Small intestine (tissue), 7 donors: Measurements from ENCODE around the gene SORL1. TPM values are rescaled to one million over a fixed set of nuclear protein-coding genes. Genes with fewer than 3 reads are reported as not detected.

Experiments
- DNase-seq, 2 donors: peaks; one replicate each; pipeline versions ENCODE4 v3.0.0 to v3.0.0-alpha.2; 2013
- FAIRE-seq: peaks from 2 replicates; lab custom pipeline; 2012; peaks lifted over from hg19 to GRCh38; lab: Jason Lieb, UNC
- H3K27ac ChIP-seq, 3 donors: one replicate each; pipeline ENCODE4 v1.5.1; 2013; ENCODE audit warnings: low read length in 2 of 3, mild to moderate bottlenecking in 2 of 3, control low read depth in 1 of 3, inconsistent platforms in 1 of 3, low read depth in 1 of 3, moderate library complexity in 1 of 3
- H3K27me3 ChIP-seq, 3 donors: one replicate each; pipeline ENCODE4 v1.6.1; 2013; ENCODE audit warnings: low read length in 3 of 3, inconsistent platforms in 1 of 3; ENCODE audit not compliant: control insufficient read depth in 3 of 3, insufficient read depth in 3 of 3
- H3K36me3 ChIP-seq, 3 donors: one replicate each; pipeline ENCODE4 v1.6.1; 2013; ENCODE audit warnings: low read length in 3 of 3, inconsistent platforms in 1 of 3, low read depth in 1 of 3, mild to moderate bottlenecking in 1 of 3, moderate library complexity in 1 of 3; ENCODE audit not compliant: control insufficient read depth in 3 of 3, insufficient read depth in 2 of 3
- H3K4me1 ChIP-seq, 3 donors: one replicate each; pipeline ENCODE4 v1.6.1; 2013; ENCODE audit warnings: low read length in 2 of 3, inconsistent platforms in 1 of 3, low read depth in 1 of 3, mild to moderate bottlenecking in 1 of 3, moderate library complexity in 1 of 3; ENCODE audit not compliant: control insufficient read depth in 3 of 3, insufficient read depth in 2 of 3
- H3K4me3 ChIP-seq, 3 donors: one replicate each; pipeline ENCODE4 v1.5.1; 2013; ENCODE audit warnings: low read length in 3 of 3, control low read depth in 1 of 3, inconsistent platforms in 1 of 3, low read depth in 1 of 3, mild to moderate bottlenecking in 1 of 3, moderate library complexity in 1 of 3
- H3K9me3 ChIP-seq, 2 donors: one replicate each; pipeline ENCODE4 v1.6.1; 2013; ENCODE audit warnings: low read depth in 1 of 2, low read length in 1 of 2; ENCODE audit not compliant: control insufficient read depth in 2 of 2, insufficient read depth in 1 of 2
- WGBS, 3 donors: extraction: QIAGEN DNeasy Blood & Tissue Kit; methylation state at CpG; one replicate each; pipeline ENCODE4 v1.1.7; 2013; 5-methylcytosine and 5-hydroxymethylcytosine counted together
- polyA plus RNA-seq, 4 donors: library from polyadenylated mRNA; stranded (reverse) in 3 of 4; unstranded in 1 of 4; fragments of 200-250 nt in 3 of 4; fragments of 120-200 nt in 1 of 4; gene quantifications; one replicate each; pipeline versions ENCODE4 v1.2.1 to v1.2.3, GENCODE V29; 2013
- donor health status: healthy with polysubstance abuse.
- donor health status: control.
- donor health status: control.
- donor health status: Bipolar disorder and iron deficiency.
- donor health status: healthy.

SORL1 gene
- polyA plus RNA-seq, 4 donors: 4.6 to 64.5 (median 5.8) TPM

DNA sequence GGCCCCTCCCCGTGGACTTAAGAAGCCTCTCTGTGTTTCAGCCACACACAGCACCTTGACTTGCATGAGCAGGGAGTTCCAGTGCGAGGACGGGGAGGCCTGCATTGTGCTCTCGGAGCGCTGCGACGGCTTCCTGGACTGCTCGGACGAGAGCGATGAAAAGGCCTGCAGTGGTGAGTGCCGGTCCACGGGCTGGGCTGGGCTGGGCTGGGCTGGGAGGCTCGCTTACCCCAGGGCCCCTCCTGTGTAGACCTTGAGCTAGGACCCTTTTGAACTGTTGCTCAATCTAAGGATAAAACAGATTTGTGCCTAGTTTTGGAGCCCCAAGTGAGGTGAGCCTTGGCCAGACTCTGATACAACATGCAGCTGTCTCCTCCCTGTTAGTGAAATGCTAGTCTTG, 152.0 kb downstream of the SORL1 start:
- H3K27ac ChIP-seq: no peak overlapping the region
- DNase-seq: no peak
- 96 to 97% (median 97%) methylated on average over 13 of the region's 13 CpGs for WGBS, 3 donors
- peaks cover 9 to 38% (median 28%) of the 10 kb centered on the region in 3 donors for H3K36me3 ChIP-seq
- FAIRE-seq: no peak
- H3K27me3 ChIP-seq: no peaks in the 10 kb centered on the region
- no peaks in the 10 kb centered on the region for H3K4me1 ChIP-seq
- H3K9me3 ChIP-seq: no peaks in the 10 kb centered on the region
- no peak overlapping the region for H3K4me3 ChIP-seq

DNA sequence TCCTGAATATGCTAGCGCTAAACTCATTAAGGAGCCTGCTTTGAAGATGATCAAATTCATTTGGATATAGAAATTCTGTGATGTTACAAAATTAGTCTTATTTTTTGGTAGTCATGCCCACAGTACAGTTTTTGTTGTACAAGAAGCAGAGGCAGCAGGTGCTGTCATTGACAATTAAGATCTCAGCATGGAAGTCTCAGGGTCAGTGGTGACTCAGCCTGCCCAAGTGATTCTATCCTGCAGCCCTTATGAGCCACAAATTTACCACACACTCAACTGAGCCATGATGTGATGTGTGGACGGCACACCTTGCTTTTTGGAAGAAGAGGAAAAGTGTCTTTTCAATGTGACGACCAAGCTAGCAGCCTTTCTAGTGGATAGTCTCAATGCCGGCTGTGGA, 154.2 kb downstream of the SORL1 start:
- H3K4me1 ChIP-seq: no peaks in the 10 kb centered on the region
- no peaks in the 10 kb centered on the region for H3K27me3 ChIP-seq
- no peak overlapping the region for H3K4me3 ChIP-seq
- H3K9me3 ChIP-seq: no peaks in the 10 kb centered on the region
- peaks cover 6 to 48% (median 29%) of the 10 kb centered on the region in 3 donors for H3K36me3 ChIP-seq
- no peak overlapping the region for H3K27ac ChIP-seq
- WGBS, 3 donors: 92 to 96% (median 96%) methylated on average over 4 of the region's 4 CpGs
- DNase-seq (no peak), FAIRE-seq (no peak)

- Histone ChIP-seq H3K27me3 (no peaks in the 10 kb centered on the region), H3K4me3 (no peak overlapping the region), H3K4me1 (no peaks in the 10 kb centered on the region), H3K9me3 (no peaks in the 10 kb centered on the region), H3K36me3 (peaks cover 6 to 49% (median 29%) of the 10 kb centered on the region in 3 donors), H3K27ac (no peak overlapping the region)
- WGBS, 3 donors: 90 to 93% (median 91%) methylated on average over 5 of the region's 5 CpGs
- FAIRE-seq: no peak
- DNase-seq: no peak
Measured at GRCh38 chr11:121607341-121607740, 155.2 kb downstream of the SORL1 start.

DNA sequence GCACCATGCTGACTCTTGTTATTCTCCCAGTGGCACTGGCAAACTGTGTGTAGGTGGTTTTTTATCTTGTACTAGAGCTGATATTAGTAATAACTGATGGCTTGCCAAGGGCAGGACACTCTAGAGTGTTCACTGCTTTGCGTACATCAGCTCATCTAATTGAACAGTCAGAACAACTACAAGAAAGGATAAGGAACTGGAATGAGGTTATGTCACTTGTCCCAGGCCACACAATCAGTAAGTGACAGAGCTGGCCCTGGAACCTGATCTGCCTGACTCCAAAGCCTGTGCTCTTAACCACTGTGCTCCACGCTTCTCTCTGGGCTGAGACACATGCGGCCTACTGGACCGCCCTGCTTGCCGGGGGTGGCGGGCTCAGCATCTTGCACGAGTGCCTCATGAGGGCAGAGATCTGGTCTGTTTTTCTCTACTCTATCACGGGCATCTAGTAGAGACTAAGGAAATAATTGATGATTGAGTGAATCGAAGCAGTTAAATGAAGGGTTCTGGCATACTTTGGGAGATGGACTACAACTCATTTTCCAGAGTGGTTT, 156.5 kb downstream of the SORL1 start:
- Histone ChIP-seq H3K36me3 (peaks cover 4 to 44% (median 29%) of the 10 kb centered on the region in 3 donors), H3K4me1 (no peaks in the 10 kb centered on the region), H3K27ac (no peak overlapping the region), H3K9me3 (no peaks in the 10 kb centered on the region), H3K4me3 (no peak overlapping the region), H3K27me3 (no peaks in the 10 kb centered on the region)
- DNase-seq (no peak), FAIRE-seq (no peak)
- 95 to 96% (median 96%) methylated on average over 9 of the region's 9 CpGs for WGBS, 3 donors

GRCh38 chr11:121610706-121611105, 158.6 kb downstream of the SORL1 start:
- Histone ChIP-seq H3K9me3 (no peaks in the 10 kb centered on the region), H3K27me3 (no peaks in the 10 kb centered on the region), H3K4me1 (no peaks in the 10 kb centered on the region), H3K36me3 (peaks cover 0 to 31% (median 30%) of the 10 kb centered on the region in 3 donors), H3K4me3 (no peak overlapping the region), H3K27ac (no peak overlapping the region)
- DNase-seq (no peak), FAIRE-seq (no peak)
- 89 to 94% (median 90%) methylated on average over 6 of the region's 6 CpGs for WGBS, 3 donors

GRCh38 chr11:121611242-121611641, 159.1 kb downstream of the SORL1 start:
- Histone ChIP-seq H3K27me3 (no peaks in the 10 kb centered on the region), H3K9me3 (no peaks in the 10 kb centered on the region), H3K4me3 (no peak overlapping the region), H3K27ac (no peak overlapping the region), H3K4me1 (no peaks in the 10 kb centered on the region), H3K36me3 (peaks cover 0 to 32% (median 32%) of the 10 kb centered on the region in 3 donors)
- no peak for FAIRE-seq
- 93 to 96% (median 95%) methylated on average over 6 of the region's 6 CpGs for WGBS, 3 donors
- no peak for DNase-seq

DNA sequence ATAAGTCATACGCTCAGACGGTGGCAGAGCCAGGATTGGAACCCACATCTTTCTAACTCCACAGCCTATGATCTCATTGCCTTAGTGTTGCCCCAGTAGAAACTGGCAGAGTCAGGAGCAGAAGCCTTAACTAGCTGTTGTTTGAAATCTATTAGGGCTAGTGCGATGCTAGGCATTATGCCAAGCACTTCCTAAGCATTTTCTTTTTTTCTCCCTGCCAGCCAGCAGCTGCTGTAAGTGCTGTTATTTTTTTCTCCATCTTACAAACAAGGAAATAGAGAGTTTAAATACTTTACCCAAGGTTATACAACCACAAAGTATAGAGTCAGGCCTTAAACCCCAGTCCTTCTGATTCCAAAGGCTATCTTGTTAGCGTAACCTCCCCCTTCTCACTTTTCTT, 161.6 kb downstream of the SORL1 start:
- Histone ChIP-seq H3K4me1 (no peaks in the 10 kb centered on the region), H3K36me3 (peaks cover 1 to 35% (median 23%) of the 10 kb centered on the region in 3 donors), H3K9me3 (no peaks in the 10 kb centered on the region), H3K27me3 (no peaks in the 10 kb centered on the region), H3K27ac (no peak overlapping the region), H3K4me3 (no peak overlapping the region)
- DNase-seq (peak in 1 of 2 donors; percentile 11), FAIRE-seq (no peak)
- 60 to 71% (median 65%) methylated on average over 4 of the region's 4 CpGs for WGBS, 3 donors

DNA sequence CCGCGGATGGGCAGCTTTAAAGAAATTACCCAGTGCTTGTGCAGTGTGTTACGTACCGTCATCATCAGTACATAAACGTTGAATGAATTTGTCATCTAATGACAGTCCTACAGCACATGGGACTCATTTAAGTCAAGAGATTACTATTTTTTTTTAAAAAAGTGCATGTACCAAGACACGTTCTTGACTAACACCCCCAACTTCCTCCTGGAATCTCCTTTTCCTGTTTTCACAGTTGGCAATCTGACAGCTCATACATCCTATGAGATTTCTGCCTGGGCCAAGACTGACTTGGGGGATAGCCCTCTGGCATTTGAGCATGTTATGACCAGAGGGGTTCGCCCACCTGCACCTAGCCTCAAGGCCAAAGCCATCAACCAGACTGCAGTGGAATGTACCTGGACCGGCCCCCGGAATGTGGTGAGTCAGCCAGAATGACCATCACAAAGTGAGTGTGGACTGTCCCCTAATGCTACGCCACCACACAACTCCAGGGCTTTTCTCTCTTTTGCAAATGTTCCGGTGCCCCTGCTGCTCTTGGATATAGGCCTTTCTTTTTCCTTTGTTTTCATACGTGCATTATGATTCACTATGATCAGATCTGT, 162.6 kb downstream of the SORL1 start:
- Histone ChIP-seq H3K4me1 (no peaks in the 10 kb centered on the region), H3K9me3 (no peaks in the 10 kb centered on the region), H3K27me3 (no peaks in the 10 kb centered on the region), H3K36me3 (peaks cover 2 to 39% (median 16%) of the 10 kb centered on the region in 3 donors), H3K4me3 (no peak overlapping the region), H3K27ac (no peak overlapping the region)
- DNase-seq: no peak
- WGBS, 3 donors: 88 to 97% (median 89%) methylated on average over 12 of the region's 12 CpGs
- no peak for FAIRE-seq
